Putamen (tissue), 1 donor: Measurements from ENCODE around the gene DUT.

Experiments used
- DNase-seq: peaks from one replicate; pipeline ENCODE4 v3.0.0-alpha.2; 2016; ENCODE audit warnings: low spot score

DUT gene

GRCh38 chr15:48371550-48371949 lies 40.3 kb downstream of the DUT start:
- no peak for DNase-seq

DNA sequence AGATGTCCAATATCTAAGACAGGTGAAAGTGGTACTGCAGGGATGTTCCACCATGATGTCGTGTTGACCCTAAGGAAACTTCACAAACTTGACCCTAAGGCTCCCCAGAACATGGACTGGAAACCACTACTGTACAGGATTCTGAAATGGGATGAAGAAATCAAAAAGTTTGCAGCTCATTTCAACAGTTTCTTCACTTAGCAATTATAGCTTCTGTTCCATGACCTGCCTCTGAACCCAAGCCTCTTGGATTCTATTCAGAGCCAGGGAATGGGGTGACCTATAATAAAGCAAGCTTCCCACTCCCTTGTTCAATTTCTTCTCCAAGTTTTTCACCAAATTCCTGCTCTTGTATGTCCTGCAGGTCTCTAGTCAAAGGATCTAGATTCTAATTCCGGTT lies 40.7 kb downstream of the DUT start:
- DNase-seq = no peak

- no peak for DNase-seq
Measured at GRCh38 chr15:48373821-48374451, 42.7 kb downstream of the DUT start.

- no peak for DNase-seq
Measured at GRCh38 chr15:48374472-48374871, 43.2 kb downstream of the DUT start.

- DNase-seq = no peak
Measured at GRCh38 chr15:48375767-48376166, 44.5 kb downstream of the DUT start.

- no peak for DNase-seq
Measured at GRCh38 chr15:48380198-48380597, 49.0 kb downstream of the DUT start.

GRCh38 chr15:48381861-48382260 lies 50.6 kb downstream of the DUT start:
- DNase-seq = no peak

GRCh38 chr15:48383031-48383430 lies 51.8 kb downstream of the DUT start:
- no peak for DNase-seq

- DNase-seq = no peak
Measured at GRCh38 chr15:48384616-48385015, 53.4 kb downstream of the DUT start.

DNA sequence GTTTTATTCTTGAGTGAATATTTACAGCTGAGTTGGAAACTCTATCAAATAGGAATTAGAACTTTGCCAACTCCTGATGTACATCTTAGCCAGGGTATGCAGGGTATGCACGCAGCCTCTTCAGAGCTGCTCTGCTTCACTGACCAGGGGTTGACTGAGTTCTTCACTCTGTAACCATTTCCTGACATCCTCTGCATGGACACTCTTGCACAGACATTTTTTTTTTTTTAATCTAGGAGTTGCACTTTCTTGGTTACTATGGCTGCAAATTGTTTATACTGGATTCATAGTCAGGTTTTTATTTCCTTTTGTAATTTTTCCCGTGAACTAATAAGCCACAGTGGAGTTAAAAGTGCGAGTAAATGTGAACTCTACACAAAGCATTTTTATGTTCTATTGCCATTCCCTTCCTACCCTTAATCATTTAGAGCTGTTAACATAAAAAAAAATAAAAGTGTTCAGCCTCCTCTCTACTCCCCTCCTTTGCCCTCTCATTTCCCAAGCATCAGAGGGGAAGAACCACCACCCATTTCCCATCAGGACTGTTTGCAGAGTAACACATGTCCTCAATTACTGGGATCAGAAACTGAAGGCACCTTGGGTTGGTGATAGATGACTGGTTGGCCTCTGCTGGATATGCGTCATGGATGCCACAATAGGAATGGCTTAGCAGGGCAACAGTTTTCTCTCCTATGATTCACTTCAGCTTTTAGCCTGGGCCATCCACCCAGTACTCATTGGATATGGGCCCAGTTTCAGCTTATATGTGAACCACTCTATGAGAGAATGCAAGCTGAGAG lies 54.0 kb downstream of the DUT start:
- no peak for DNase-seq

DNA sequence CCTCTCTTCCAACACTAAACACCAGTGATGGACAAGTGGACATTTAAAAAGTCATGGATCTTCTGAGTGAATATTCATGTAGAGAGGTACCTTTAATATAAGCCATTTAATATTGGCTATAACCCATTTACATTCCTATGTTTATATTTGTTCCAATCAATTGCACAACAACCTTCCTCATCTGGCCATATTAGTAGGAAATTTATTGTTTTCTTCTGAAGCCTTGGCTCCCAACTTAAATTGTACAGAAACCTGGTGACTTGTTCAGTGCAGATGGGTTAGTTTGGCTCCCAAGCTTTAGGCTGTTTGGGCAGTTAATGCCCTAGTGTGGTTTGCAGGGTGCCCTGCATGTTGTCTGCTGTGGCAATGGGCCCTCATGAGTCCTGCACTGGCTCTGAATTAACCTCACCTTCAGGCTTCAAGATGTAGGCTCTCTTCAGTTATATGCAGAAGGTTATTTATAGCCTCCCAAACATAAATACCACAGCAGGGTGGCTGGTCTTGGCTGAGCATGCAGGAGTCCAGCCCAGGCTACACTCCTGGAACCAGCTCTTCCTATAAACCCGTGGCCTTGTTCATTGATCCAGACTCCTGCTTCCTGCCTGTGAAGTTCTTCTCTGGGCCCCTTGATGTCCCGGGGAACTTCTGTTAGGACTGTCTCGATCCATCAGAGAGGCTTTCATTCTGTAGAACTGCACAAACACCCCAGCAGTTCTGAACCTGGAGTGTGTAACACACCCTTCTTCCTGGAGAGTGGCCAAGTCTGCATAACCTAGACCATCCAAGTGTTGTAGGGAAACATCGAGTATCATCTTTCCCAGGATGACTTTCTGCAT lies 57.0 kb downstream of the DUT start:
- DNase-seq = no peak

GRCh38 chr15:48388910-48389309 lies 57.7 kb downstream of the DUT start:
- no peak for DNase-seq

- no peak for DNase-seq
Measured at GRCh38 chr15:48389691-48390143, 58.5 kb downstream of the DUT start.

GRCh38 chr15:48391950-48392349 lies 60.7 kb downstream of the DUT start:
- DNase-seq = no peak

- DNase-seq = peak; percentile 43
Measured at GRCh38 chr15:48392356-48392755, 61.1 kb downstream of the DUT start.
